Right renal pelvis (tissue), 4 donors: ENCODE results near the gene SRGAP2. TPM values are rescaled to one million over a fixed set of nuclear protein-coding genes. Genes with fewer than 3 reads are reported as not detected.
"Not testable (repeated sequence)": the region's sequence is repeated elsewhere in the genome, so short reads cannot be mapped to it uniquely, and the experiment has no call there.

ENCODE experiments used
- DNase-seq, 4 donors: peaks; one replicate each; pipeline ENCODE4 v3.0.0-alpha.2; 2013; ENCODE audit warnings: low read depth in 4 of 4, low spot score in 3 of 4, missing footprints in 1 of 4
- polyA plus RNA-seq, 4 donors: library from polyadenylated mRNA; unstranded; fragments of 120-200 nt; gene quantifications; one replicate each; pipeline ENCODE4 v1.2.1, GENCODE V29; 2013; ENCODE audit not compliant: insufficient read length in 4 of 4

The SRGAP2 gene
- polyA plus RNA-seq, 4 donors = 57.3 to 76.7 (median 61.2) TPM

- not testable (repeated sequence) for DNase-seq
Measured at GRCh38 chr1:206245479-206245878, 42.1 kb downstream of the SRGAP2 start.

- DNase-seq = not testable (repeated sequence)
Measured at GRCh38 chr1:206246129-206246886, 43.0 kb downstream of the SRGAP2 start.

DNA sequence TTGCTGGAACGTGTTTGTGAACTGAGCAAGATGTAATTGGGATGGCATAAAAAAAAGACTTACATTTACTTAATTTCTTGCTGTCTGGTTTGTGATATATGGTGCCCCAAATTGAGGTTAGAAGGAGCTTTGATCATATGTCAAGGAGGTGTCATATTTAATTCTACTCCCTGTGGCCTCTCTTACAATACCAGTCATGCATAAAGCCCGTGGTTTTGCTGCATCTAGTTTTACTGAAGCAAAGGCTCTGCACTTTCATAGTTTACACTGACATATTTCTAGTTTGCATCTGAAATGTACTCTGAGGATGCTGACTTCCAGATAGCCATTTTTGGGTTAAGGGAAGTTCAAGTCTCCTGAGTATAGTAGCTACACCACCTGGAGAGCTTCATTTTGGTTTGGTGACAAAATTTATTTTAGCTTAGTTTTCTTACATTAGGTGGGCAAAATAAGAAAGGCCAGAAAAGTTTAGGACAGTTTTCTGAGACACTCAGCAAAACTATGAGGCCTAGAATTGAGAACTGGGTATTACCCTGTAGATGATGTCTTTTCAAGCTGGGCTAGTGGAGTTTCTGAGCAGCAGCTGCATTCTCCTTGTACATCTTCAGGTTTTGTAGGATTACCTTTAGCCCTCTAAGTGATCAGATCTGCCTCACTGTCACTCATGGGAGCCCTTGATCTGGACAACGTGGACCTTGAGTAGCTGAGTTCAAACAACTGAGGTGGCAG, 47.8 kb downstream of the SRGAP2 start:
- DNase-seq = not testable (repeated sequence)

DNA sequence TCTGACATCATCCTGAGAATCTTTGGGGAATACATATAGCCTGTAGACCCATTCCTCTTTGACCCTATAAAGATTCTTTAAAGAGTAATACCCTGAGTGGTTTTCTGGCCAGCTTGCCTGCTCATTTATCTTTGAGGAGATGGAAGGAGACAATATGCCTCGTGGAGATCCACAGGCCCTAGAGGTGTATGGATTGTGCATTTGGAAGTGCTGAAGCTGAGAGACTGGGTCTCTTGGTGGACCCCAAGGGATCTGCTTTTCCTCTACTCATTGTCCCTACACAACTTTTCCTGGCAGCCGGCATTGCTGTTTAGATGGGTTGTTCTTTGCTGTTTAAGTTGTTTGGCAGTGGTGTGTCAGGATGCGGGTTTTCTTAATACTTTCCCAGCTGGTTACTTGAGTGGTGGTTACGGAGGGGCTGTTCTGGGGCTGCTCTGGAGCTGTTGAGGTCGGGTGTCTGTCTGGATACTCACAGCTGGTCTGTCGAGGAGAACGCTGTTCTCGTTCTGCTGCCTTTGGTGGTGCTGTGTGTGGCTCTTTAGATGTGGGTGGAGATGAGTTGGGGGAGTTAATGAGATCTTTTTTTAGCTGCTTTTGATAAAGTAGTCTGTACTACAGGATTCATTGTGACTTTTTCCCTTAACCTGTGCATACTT, 49.5 kb downstream of the SRGAP2 start:
- DNase-seq = not testable (repeated sequence)

Other genes starting within 250 kb of the SRGAP2 start
- gene RAB7B, start 200.1 kb upstream of the SRGAP2 start, polyA plus RNA-seq = 1 to 10 TPM; 3.0 to 3.7 (median 3.1) TPM
- gene CTSE, start 179.6 kb upstream of the SRGAP2 start, polyA plus RNA-seq = under 1 TPM; 0.18 to 0.26 (median 0.21) TPM
- 1 to 10 TPM; 1.8 to 6.4 (median 2.9) TPM for gene RHEX, start 150.4 kb upstream of the SRGAP2 start, polyA plus RNA-seq
- 1 to 10 TPM in 1 of 4 donors, under 1 TPM in 3; 0.58 to 1.1 (median 0.79) TPM for gene AVPR1B, start 86.2 kb upstream of the SRGAP2 start, polyA plus RNA-seq
- 1 to 10 TPM; 4.7 to 6.7 (median 5.5) TPM for gene FAM72A, start 702 bp upstream of the SRGAP2 start, polyA plus RNA-seq